NK-92 (cell line): ENCODE data around the gene PPP2R2B.

ENCODE experiments used
- DNase-seq: peaks from one replicate; lab custom pipeline; 2025; ENCODE audit not compliant: unreplicated experiment; lab: John Stamatoyannopoulos, UW

The PPP2R2B gene

DNA sequence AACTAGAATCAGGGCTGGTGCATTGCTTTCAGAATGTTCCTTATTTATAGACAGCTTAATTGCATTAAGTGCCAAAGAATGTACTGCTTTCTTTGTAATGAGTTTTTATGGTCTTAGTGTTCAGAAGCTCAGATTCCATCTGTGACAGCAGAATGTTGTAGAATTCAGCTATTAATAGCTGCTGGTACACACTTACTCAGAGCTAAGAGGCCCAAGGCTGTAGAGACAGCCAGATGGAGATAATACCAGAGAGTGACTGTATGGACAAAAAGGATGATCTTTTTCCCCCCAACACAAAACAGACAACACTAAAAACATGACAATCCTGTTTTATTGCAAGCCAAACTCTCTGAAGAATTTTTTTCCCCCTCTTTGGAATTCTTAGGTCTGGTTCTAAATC is 50.2 kb downstream of the PPP2R2B start:
- DNase-seq: no peak

- DNase-seq: no peak
Measured at GRCh38 chr5:146827901-146828300, 50.7 kb downstream of the PPP2R2B start.

DNA sequence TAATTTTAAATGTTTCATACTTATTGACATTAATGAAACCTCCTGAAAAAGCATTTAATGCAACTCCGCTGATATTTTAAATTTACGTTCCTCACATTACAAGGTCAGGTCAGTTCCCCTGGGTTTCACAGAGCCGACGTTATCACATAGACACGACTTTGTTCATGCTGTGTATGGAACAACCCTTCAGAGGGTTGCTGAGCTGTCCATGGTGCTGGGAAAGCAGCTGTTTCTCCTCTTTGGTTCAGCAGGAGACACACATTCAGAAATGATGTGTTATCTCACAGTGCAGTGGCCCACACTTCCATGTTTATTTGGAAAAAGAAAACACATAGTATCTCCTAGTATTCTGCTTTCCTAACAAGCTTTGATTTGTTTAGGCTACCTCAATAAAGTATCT is 53.5 kb downstream of the PPP2R2B start:
- no peak for DNase-seq

- DNase-seq: no peak
Measured at GRCh38 chr5:146821732-146822131, 56.8 kb downstream of the PPP2R2B start.

DNA sequence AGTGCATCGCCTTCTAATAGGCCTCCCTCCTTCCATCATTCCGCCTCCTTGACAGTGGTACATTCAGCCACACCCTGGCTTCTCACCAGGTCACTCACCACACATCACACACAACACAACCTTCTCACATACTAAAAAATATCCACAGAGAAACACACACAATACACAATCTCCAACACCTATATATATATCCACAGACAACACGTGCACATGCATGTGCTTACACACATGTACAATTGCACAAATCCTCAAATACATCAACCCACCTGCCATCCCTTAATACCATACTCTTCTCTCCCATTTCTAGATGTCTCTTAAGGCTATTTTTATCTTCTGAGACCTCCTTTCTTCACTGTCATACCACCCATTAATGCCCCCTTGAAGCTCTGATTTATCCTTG is 57.6 kb downstream of the PPP2R2B start:
- no peak for DNase-seq

GRCh38 chr5:146818822-146819221 is 59.7 kb downstream of the PPP2R2B start:
- DNase-seq: no peak

- DNase-seq: no peak
Measured at GRCh38 chr5:146817973-146818372, 60.6 kb downstream of the PPP2R2B start.

GRCh38 chr5:146816775-146817387 is 61.7 kb downstream of the PPP2R2B start:
- no peak for DNase-seq

- DNase-seq: no peak
Measured at GRCh38 chr5:146815411-146815810, 63.1 kb downstream of the PPP2R2B start.

GRCh38 chr5:146813346-146814157 is 65.0 kb downstream of the PPP2R2B start:
- DNase-seq: no peak

GRCh38 chr5:146805081-146805480 is 73.5 kb downstream of the PPP2R2B start:
- DNase-seq: no peak

DNA sequence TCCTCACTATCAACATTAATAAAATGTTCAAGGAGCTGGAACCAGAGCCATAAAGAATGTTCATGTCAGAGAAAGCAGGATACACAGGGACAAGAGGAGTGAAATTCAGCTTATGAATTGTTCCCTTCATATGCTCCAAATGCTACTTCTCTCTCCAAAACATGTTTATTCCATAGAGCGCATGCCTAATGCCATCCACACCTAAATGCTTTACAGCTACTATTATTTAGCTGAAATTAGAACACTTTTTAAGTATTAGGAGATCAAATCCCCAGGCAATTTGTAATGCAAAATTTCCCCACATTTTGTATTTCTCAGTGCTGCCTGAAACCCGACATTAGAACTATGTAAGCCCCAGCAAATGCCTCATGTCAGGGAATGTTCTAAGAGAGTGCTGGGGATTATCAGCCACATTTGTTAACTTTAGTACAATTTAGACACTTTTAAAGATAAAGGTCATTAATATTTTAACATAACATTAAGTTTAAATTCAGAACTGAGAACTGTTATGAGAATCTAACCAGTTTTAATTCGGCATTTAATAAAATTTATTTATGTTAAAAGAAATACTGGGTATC is 75.5 kb downstream of the PPP2R2B start:
- no peak for DNase-seq

DNA sequence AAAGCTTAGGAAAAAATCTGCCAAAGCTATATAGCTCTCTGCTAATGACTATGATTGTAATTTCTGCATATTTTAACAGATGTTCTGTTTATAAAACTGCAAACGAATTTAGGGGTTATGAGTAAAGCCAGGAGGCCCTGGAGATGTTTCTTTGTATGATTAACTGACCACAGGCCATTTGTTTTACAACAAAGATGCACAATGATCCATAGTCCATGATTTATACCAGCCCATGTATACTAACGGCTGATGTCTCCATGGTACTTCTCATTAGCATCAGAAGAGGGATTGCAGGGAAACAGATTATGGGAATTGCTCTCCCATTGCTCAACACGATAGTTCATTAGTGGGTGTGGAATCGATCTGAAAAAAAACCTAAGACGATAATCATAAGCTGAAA is 78.9 kb downstream of the PPP2R2B start:
- DNase-seq: no peak

GRCh38 chr5:146799231-146799630 is 79.3 kb downstream of the PPP2R2B start:
- no peak for DNase-seq

GRCh38 chr5:146797658-146798057 is 80.9 kb downstream of the PPP2R2B start:
- no peak for DNase-seq

GRCh38 chr5:146796911-146797310 is 81.6 kb downstream of the PPP2R2B start:
- DNase-seq: no peak

GRCh38 chr5:146796144-146796543 is 82.4 kb downstream of the PPP2R2B start:
- no peak for DNase-seq

DNA sequence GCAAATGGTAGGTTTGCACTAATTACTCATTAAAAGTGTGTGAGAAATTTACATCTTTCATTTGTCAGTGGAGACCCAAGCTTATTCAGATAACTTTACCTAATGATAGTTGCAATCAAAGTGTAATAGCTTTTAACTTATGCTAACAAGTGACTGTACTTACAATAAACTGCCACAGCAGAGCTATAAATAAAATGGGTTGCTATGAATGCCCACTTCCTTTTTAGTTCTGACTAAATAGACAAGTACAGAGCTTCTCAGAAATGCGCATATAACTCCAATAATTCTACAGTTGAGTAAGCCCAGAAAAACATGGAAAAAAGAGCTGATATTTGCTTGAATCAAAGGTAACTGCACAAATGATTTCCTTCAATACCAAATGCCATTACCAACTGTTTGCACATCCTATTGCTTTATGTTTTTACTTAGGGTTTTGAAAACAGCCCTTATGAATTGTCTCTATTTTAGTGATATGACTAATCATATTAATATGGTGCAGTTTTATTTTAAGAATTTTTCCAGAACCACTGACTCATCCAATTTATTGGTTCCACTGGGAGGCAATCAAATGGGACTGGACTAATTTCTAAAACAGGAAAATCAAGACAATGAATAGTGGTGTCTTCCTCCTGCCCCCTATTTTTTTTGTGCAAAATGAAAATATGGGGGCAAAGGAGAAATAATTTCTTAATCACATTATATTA is 84.1 kb downstream of the PPP2R2B start:
- DNase-seq: no peak

DNA sequence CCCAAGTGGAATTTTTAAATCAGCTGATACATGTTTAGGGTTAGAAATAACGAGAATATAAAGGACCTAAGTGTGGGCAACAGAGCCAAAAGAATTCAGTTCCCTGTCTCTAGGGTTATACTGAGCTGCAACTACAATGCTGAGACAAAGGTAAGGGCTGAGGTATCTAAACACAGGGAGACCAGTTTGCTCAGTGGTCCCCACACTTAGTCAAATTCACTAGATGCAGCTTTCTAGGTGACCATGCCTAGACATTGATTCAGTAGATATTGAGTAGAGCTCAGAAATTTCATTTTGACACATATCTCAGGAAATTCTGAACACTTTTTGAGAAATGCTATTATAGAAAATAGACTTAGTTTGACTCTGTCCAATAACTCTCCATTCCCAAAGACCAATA is 84.8 kb downstream of the PPP2R2B start:
- no peak for DNase-seq

- no peak for DNase-seq
Measured at GRCh38 chr5:146791471-146791870, 87.1 kb downstream of the PPP2R2B start.

GRCh38 chr5:146789712-146790653 is 88.6 kb downstream of the PPP2R2B start:
- no peak for DNase-seq
